Effector CD8-positive, alpha-beta T cell (primary cell): ENCODE measurements around the gene ZNF831.
A peak's percentile ranks its signal among the peaks of the same experiment; 100 is the strongest.

ENCODE experiments used
- DNase-seq: peaks from one replicate; lab custom pipeline; 2025; lab: John Stamatoyannopoulos, UW

Gene ZNF831

DNA sequence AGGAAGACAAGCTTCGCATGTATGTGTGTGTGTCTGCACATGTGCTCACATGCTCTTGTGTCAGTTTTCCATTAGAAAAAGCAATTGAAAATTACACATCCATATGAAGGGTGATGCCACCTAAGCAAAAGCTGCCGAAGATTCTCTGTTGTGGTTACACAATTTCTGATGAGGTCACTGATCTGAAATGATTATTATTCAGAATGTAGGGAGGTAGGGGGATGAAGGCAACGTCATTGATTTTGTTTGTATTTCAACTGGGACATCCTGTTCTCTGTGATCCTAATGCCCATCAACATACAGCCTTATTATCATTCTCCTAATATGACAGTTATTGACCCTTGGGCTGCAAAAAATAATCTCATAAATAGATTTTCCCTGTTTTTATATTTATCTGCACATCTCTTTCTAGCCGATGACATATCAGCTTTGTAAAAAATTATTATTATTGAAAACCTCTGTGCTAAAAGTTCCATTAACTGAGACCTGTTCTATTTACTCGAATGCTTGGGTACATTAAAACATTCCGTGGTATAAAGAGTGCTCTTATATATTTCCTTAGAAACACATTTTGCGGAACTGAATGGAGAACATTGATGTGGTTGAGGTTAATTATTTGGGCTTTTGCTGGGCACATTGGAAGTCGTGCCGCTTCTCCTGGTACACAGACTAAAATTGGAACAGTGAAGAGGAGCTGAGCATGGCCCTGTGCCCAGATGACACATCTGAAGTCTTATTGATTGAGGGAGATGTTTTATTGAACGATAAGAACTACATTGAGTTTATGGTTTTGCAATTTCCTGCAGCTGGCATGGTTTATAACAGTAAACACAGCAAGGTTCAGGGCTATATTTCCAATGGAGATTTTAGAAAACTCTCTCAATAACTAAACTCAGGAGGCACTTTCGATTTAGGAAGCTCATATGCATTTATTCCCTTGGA, 51.3 kb downstream of the ZNF831 start:
- no peak for DNase-seq

- no peak for DNase-seq
These were observed 53.6 kb downstream of the ZNF831 start for GRCh38 chr20:59217173-59217572.

DNA sequence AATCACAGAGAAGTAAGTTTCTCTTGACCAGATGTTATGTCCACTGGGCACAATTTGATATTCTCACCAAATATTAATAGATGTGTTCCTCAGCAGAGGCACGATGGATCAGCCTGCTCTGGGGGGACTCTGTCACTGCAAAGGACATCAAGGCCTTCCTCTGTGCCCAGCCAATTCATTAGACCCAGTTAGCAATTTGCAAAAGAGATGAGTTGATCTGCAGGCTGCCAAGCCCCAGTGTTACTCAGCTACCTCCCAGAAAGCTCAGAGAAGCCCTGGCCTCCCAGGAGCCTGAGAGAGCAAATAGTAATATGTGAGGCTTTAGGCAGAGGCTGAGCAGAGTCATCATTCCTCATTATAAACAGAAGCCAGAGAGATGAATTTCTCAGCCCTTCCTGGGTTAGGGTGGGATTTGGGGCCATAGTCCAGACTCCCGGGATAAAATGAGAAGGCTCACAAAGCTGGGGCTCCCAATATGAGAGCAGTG, 54.2 kb downstream of the ZNF831 start:
- DNase-seq, result no peak

- DNase-seq, result no peak
These were observed 55.6 kb downstream of the ZNF831 start for GRCh38 chr20:59219211-59219610.

GRCh38 chr20:59220161-59220560, 56.5 kb downstream of the ZNF831 start:
- no peak for DNase-seq

- DNase-seq, result no peak
These were observed 57.6 kb downstream of the ZNF831 start for GRCh38 chr20:59221049-59221706.

- no peak for DNase-seq
These were observed 58.2 kb downstream of the ZNF831 start for GRCh38 chr20:59221707-59222252.

- DNase-seq, result peak; percentile 71
These were observed 58.9 kb downstream of the ZNF831 start for GRCh38 chr20:59222253-59223181.

- no peak for DNase-seq
These were observed 59.6 kb downstream of the ZNF831 start for GRCh38 chr20:59223182-59223601.

DNA sequence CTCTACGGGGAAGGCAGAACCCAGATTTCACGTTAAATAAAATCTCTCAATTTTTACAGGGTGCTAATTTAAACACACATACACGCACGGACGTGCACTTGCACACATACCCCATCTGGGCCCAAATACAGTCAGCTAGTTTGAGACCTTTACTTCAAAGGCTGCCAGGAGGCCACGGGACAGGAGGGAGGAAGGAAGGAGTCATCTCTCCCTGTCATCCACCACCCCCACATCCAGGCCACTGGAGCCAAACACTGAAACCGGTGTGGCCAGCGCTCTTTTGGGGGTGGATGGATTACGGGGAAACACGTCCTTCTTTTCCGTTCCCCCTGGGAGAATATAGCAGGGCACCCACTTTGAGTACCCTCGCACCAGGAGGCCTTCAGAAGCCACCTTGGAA, 60.1 kb downstream of the ZNF831 start:
- no peak for DNase-seq

- DNase-seq, result no peak
These were observed 60.6 kb downstream of the ZNF831 start for GRCh38 chr20:59224236-59224635.

DNA sequence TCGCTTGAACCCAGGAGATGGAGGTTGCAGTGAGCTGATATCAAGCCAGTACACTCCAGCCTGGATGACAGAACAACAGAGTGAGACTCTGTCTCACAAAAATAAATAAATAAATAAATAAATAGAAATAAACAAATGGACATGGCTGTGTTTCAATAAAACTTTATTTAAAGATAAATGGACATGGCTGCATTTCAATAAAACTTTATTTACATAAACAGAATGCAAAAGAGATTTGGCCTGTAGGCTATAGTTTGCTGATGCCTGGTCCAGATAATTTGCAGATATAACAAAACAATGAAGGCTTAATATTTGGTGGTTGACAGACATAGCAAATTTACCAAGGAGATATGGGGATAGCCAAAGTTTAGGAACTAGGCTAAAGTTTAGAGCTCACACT, 66.8 kb downstream of the ZNF831 start:
- DNase-seq, result no peak

DNA sequence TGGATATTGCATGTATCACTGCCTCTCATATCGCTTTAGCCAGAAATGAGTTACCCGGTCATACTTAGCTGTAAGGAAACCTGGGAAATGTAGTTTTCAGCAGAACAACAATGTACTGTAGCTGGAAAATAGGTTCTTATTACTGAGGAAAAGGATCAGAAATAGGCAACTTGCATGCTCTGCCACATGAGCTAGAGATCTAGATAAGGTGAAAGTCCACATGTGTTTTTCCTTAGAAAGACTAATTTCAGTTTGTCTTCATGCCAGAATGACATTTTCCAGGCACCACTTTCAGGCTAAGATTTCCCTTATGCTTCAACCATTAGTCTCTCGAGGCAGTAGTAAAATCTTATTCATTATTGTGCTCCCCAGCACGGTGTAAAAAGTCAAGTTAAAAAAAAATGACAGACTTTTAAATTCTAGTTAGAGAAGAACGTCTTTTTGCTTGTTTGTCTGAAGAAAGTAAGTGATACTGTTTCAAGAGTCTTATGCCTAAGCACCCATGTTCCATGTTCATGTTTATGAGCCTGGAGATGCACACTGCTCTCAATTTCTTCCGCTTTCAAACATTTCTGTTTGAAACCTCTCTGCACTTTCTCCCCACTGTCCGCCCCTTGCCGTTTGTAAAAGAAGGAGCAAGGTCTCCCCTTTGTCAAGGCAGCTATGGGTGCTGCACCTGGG, 67.6 kb downstream of the ZNF831 start:
- no peak for DNase-seq

- DNase-seq, result no peak
These were observed 69.0 kb downstream of the ZNF831 start for GRCh38 chr20:59232618-59233017.

GRCh38 chr20:59235226-59235625, 71.6 kb downstream of the ZNF831 start:
- DNase-seq, result no peak

DNA sequence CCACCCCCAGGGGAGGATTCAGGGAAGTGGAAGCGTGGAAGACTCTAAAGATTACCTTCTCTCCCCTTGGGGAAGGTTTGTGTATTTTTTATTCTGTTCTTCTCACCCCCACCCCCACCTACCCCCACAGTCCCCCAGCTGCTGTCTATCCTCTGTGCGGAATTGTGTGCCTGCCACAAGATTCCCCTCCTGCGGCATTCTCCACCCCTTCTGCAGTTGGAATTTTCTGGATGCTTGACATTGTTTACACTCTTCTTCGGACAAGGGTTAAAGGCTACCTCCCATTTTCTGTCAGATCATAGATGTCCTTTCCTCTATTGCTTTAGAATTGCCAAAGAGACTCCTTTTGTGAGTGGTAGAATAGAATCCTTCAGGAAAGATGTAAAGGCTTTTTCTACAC, 76.4 kb downstream of the ZNF831 start:
- no peak for DNase-seq

DNA sequence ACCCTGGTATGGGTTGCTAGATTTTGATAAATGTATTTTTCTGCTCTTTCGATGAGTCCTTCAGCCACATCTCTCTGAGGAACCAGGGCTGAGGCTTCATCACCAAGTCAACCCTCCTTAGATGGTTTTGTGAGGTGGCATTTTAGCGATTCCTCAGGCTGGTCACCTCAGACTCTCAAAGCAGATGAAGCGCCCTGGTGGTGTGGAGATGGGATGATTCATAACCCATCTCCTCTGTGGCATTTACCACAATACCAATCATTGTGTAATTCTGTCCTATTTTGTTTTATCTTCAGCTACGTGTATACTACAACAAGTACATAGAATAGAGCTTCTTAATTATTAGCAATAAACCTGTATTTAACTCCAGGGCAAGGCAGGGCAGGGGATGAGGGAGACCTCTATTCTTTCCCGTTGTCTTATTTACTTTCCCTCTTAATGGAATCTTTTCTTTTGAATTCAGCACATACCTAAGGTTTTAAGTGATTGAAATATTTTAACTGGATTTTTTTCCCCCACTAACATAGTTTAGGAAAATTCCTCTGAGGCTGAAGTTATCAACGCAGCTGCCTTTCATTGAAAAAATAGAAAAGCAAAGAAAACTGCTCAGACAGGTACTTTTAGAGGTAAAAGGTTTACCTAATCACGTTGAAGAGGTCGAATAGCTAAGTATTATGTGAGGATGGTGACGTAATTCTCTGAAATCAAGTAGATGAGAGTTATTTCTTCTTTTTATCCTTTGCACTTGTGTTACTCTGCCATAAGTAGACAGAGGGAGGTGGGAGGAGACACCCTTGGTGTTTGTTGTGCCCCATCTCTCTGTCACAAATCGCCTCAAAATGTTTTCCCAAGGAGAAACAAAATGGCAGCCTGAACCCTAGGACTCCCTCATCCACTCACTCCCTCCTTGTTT, 79.3 kb downstream of the ZNF831 start:
- DNase-seq, result no peak

DNA sequence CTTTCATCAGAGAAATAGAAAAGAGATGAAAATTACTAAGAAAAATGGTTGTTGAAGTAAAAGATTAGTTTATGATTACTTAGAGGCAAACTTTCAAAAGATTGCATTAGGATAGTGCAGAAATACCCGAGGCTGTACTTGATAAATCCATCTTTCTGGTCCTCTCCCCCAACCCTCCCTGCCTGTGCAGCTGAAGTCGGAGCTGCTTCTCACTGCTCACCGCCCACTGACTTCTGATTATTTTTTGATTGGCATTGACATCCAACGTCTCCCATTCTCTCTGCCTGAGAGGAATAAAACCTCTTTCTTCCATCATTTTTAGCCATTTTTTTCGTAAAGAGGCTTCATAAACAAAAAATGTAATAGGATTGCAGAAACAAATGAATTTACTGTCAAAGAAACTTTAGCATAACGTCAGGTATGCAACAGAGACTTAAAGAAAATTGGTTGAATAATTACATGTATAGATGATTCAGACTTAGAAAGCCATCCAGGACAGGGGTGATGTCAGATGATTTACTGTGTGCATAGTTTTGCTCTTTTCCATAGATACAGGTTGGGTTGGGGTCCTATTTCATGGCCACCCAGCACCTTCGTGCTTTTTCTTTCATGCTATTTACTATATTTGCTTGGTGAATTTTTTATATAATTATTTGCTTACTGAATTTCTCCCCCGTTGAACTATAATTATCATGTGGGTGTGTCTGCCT, 83.2 kb downstream of the ZNF831 start:
- DNase-seq, result no peak
